CD14-positive monocyte (primary cell): ENCODE results near the gene CDH4. TPM values are rescaled to one million over a fixed set of nuclear protein-coding genes. Genes with fewer than 3 reads are reported as not detected.

Experiments
- DNase-seq, 3 donors: peaks; one replicate each; pipeline ENCODE4 v3.0.0-alpha.2; 2011 to 2022
- H2AFZ ChIP-seq: 2 replicates; pipeline ENCODE4 v1.6.0; 2012; ENCODE audit warnings: mild to moderate bottlenecking, low read depth, low read length, inconsistent platforms; ENCODE audit not compliant: insufficient read depth, poor library complexity, severe bottlenecking
- H3K27ac ChIP-seq, 2 donors: 1 replicate in 1 of 2; 2 replicates in 1 of 2; pipeline ENCODE4 v1.5.1; 2012 to 2013; ENCODE audit warnings: low read length in 2 of 2, control low read depth in 1 of 2, inconsistent platforms in 1 of 2, low read depth in 1 of 2, mild to moderate bottlenecking in 1 of 2
- H3K27me3 ChIP-seq, 2 donors: one replicate each; pipeline versions ENCODE4 v1.6.0 to v1.6.1; 2011 to 2013; ENCODE audit warnings: low read length in 2 of 2; ENCODE audit not compliant: control insufficient read depth in 2 of 2, insufficient read depth in 2 of 2
- H3K36me3 ChIP-seq, 2 donors: replicated peaks in 1 of 2; 1 replicate in 1 of 2; 2 replicates in 1 of 2; pipeline versions ENCODE4 v1.5.1 to v1.6.1; 2012 to 2013; ENCODE audit warnings: low read length in 2 of 2, control low read depth in 1 of 2, inconsistent platforms in 1 of 2, mild to moderate bottlenecking in 1 of 2; ENCODE audit not compliant: insufficient read depth in 2 of 2, control insufficient read depth in 1 of 2
- H3K4me1 ChIP-seq, 2 donors: 1 replicate in 1 of 2; 2 replicates in 1 of 2; pipeline versions ENCODE4 v1.5.1 to v1.6.1; 2012 to 2013; ENCODE audit warnings: low read length in 2 of 2, control low read depth in 1 of 2, inconsistent platforms in 1 of 2, mild to moderate bottlenecking in 1 of 2, moderate library complexity in 1 of 2; ENCODE audit not compliant: insufficient read depth in 2 of 2, control insufficient read depth in 1 of 2
- H3K4me2 ChIP-seq: replicated peaks from 2 replicates; pipeline ENCODE3; 2012; ENCODE audit warnings: low read length, moderate library complexity, mild to moderate bottlenecking; ENCODE audit not compliant: poor library complexity, severe bottlenecking; ENCODE audit errors: extremely low read depth
- H3K4me3 ChIP-seq, 3 experiments: fragments of 200-600 bp in 1 of 3; sonication (generic) in 1 of 3; replicated peaks in 1 of 3; 1 replicate in 2 of 3; 2 replicates in 1 of 3; pipeline ENCODE4 v1.5.1; 2011 to 2013; ENCODE audit warnings: low read length in 3 of 3, mild to moderate bottlenecking in 3 of 3, control low read depth in 2 of 3, low read depth in 2 of 3, inconsistent platforms in 1 of 3, moderate library complexity in 1 of 3
- H3K79me2 ChIP-seq: 2 replicates; pipeline ENCODE4 v1.6.0; 2012; ENCODE audit warnings: mild to moderate bottlenecking, control low read depth, inconsistent platforms, low read length, moderate library complexity; ENCODE audit not compliant: insufficient read depth
- H3K9ac ChIP-seq: 2 replicates; pipeline ENCODE4 v1.6.0; 2017; ENCODE audit warnings: low read length, mild to moderate bottlenecking; ENCODE audit not compliant: insufficient read depth, poor library complexity, severe bottlenecking
- H3K9me3 ChIP-seq, 2 donors: replicated peaks in 1 of 2; 1 replicate in 1 of 2; 2 replicates in 1 of 2; pipeline versions ENCODE4 v1.5.1 to v1.6.1; 2012 to 2013; ENCODE audit warnings: low read length in 2 of 2, control low read depth in 1 of 2; ENCODE audit not compliant: control insufficient read depth in 1 of 2, insufficient read depth in 1 of 2
- H4K20me1 ChIP-seq: 2 replicates; pipeline ENCODE4 v1.6.0; 2012; ENCODE audit warnings: mild to moderate bottlenecking, low read length, control low read depth, moderate library complexity; ENCODE audit not compliant: insufficient read depth
- H3K27ac Mint-ChIP-seq, 7 donors: one replicate each; pipeline ENCODE4 v1.8.0; 2020; ENCODE audit warnings: mild to moderate bottlenecking in 7 of 7, mixed read lengths in 7 of 7, moderate library complexity in 6 of 7, inconsistent platforms in 2 of 7
- H3K27me3 Mint-ChIP-seq, 3 donors: one replicate each; pipeline ENCODE4 v1.8.0; 2021 to 2022; ENCODE audit warnings: low read depth in 3 of 3, mild to moderate bottlenecking in 3 of 3, mixed read lengths in 3 of 3, moderate library complexity in 3 of 3, inconsistent platforms in 1 of 3
- H3K36me3 Mint-ChIP-seq, 2 donors: one replicate each; pipeline ENCODE4 v1.8.0; 2020; ENCODE audit warnings: mixed read lengths in 2 of 2, inconsistent platforms in 1 of 2, mild to moderate bottlenecking in 1 of 2
- H3K4me1 Mint-ChIP-seq: one replicate; pipeline ENCODE4 v1.8.0; 2020; ENCODE audit warnings: mild to moderate bottlenecking, mixed read lengths
- H3K4me3 Mint-ChIP-seq, 2 donors: one replicate each; pipeline ENCODE4 v1.8.0; 2020; ENCODE audit warnings: mild to moderate bottlenecking in 2 of 2, mixed read lengths in 2 of 2, moderate library complexity in 1 of 2
- H3K9me3 Mint-ChIP-seq, 7 donors: one replicate each; pipeline ENCODE4 v1.8.0; 2020 to 2022; ENCODE audit warnings: mixed read lengths in 7 of 7, mild to moderate bottlenecking in 6 of 7, moderate library complexity in 6 of 7, inconsistent platforms in 2 of 7
- CTCF ChIP-seq: fragments of 200-600 bp; IDR thresholded peaks from one replicate; pipeline ENCODE4 v1.8.0; 2022; ENCODE audit warnings: antibody characterized with exemption, mild to moderate bottlenecking
- WGBS: methylation state at CpG from one replicate; pipeline ENCODE4 v1.1.5; 2013; ENCODE audit warnings: missing lambda C conversion rate; ENCODE audit not compliant: insufficient coverage; 5-methylcytosine and 5-hydroxymethylcytosine counted together
- intact Hi-C, 2 donors: fragments of 100-400 bp; cut with micrococcal nuclease; formaldehyde crosslinking; loops; one replicate each; pipeline versions ENCODE4 v1.15.0 to v1.15.1; 2023
- polyA plus RNA-seq, 3 donors: library from polyadenylated mRNA; depleted of rRNA in 1 of 3; unstranded in 2 of 3; stranded (reverse) in 1 of 3; fragments of 300-500 nt in 2 of 3; fragments of >200 nt in 1 of 3; fragmentation: Illumina TruSeq in 2 of 3; gene quantifications; 1 replicate in 2 of 3; 2 replicates in 1 of 3; pipeline ENCODE4 v1.2.3, GENCODE V29; 2012 to 2021

The CDH4 gene
- polyA plus RNA-seq, 3 donors = not detected

- no peak for DNase-seq
- no peak overlapping the region for H3K4me3 ChIP-seq
These were observed 686.1 kb downstream of the CDH4 start for GRCh38 chr20:61937963-61938838.

More at GRCh38 chr20:61937963-61938838, 686.1 kb downstream of the CDH4 start:
- no peak overlapping the region for H3K27ac Mint-ChIP-seq
- peaks cover 0 to 7% (median 2%) of the 10 kb centered on the region in 7 donors for H3K9me3 Mint-ChIP-seq
- no peaks in the 10 kb centered on the region for H3K27me3 ChIP-seq
- no peak overlapping the region for H3K9ac ChIP-seq
- H2AFZ ChIP-seq = no peak overlapping the region
- H3K27ac ChIP-seq = no peak overlapping the region
- no peaks in the 10 kb centered on the region for H3K79me2 ChIP-seq
- no peak overlapping the region for H3K4me2 ChIP-seq
- peaks cover 0 to 5% (median 2%) of the 10 kb centered on the region in 3 donors for H3K27me3 Mint-ChIP-seq
- H3K9me3 ChIP-seq = peaks cover 0 to 23% of the 10 kb centered on the region in 2 donors
- no peaks in the 10 kb centered on the region for H3K36me3 ChIP-seq
- 89% methylated on average over 30 of the region's 31 CpGs for WGBS
- H3K36me3 Mint-ChIP-seq = no peaks in the 10 kb centered on the region
- intact Hi-C loops = no loop called here
- H4K20me1 ChIP-seq = no peaks in the 10 kb centered on the region
- H3K4me1 ChIP-seq = no peaks in the 10 kb centered on the region
- TF ChIP-seq CTCF = no peak
- H3K4me1 Mint-ChIP-seq = no peaks in the 10 kb centered on the region
- H3K4me3 Mint-ChIP-seq = no peak overlapping the region
